NCI-H2227 treated with DMSO at 0.1 percent for 48 hours (cell line): ENCODE results near the gene PREX1.

ENCODE experiments used
- DNase-seq: peaks from one replicate; lab custom pipeline; 2025; lab: John Stamatoyannopoulos, UW

The PREX1 gene

GRCh38 chr20:48582673-48582985, 245.2 kb downstream of the PREX1 start:
- DNase-seq: no peak

GRCh38 chr20:48581167-48581566, 246.6 kb downstream of the PREX1 start:
- no peak for DNase-seq

- DNase-seq: no peak
Observed at GRCh38 chr20:48578397-48579098, 249.3 kb downstream of the PREX1 start.

GRCh38 chr20:48577557-48577956, 250.2 kb downstream of the PREX1 start:
- no peak for DNase-seq

DNA sequence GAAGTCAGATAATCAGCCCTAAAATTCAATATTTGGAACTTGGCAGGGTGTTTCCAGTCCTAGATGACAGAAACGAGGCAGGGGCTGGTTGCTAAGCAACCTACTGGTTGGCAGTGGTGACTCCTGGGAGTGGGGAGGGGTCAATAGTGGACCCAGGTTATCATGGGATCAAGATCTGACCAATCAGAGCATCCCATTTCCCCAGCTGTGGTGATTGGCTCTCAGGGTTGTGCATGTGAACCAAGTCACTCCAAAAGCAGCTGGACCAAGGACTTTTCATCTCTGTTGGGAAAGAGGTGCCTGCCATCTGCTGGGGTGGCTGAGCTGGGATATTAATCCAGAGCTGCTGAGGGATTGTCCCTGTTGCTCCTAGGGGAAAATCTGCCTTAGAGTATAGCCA, 253.4 kb downstream of the PREX1 start:
- DNase-seq: no peak
